Stimulated activated CD8-positive, alpha-beta memory T cell treated with anti-CD3 and anti-CD28 coated beads, Interleukin-7, amount 100 ng/mL, for 48 hours (primary cell): ENCODE measurements around the gene RBL1.
"Not testable (repeated sequence)": the region's sequence is repeated elsewhere in the genome, so short reads cannot be mapped to it uniquely, and the experiment has no call there.

ENCODE experiments used
- DNase-seq, 2 donors: peaks; one replicate each; pipeline ENCODE4 v3.0.0-alpha.2; 2020; ENCODE audit warnings: low read depth in 1 of 2; ENCODE audit errors: extremely low read depth in 1 of 2

The RBL1 gene

GRCh38 chr20:37095599-37096414 is at the start of gene RBL1:
RBL1 (minus strand) TSS chr20:37095997; CDS start chr20:37095928, 69 bp downstream.
- DNase-seq, result peak; percentile 72 to 85

- no peak for DNase-seq
These were observed 49.1 kb upstream of the RBL1 start for GRCh38 chr20:37144856-37145404.

GRCh38 chr20:37142708-37143107 is 46.9 kb upstream of the RBL1 start:
- no peak for DNase-seq

- DNase-seq, result no peak
These were observed 41.8 kb upstream of the RBL1 start for GRCh38 chr20:37137547-37137946.

GRCh38 chr20:37133952-37134351 is 38.2 kb upstream of the RBL1 start:
- DNase-seq, result no peak

- no peak for DNase-seq
These were observed 35.7 kb upstream of the RBL1 start for GRCh38 chr20:37131486-37131885.

- no peak for DNase-seq
These were observed 33.0 kb upstream of the RBL1 start for GRCh38 chr20:37128803-37129202.

- not testable (repeated sequence) for DNase-seq
These were observed 30.5 kb upstream of the RBL1 start for GRCh38 chr20:37126290-37126689.

- no peak for DNase-seq
These were observed 27.6 kb upstream of the RBL1 start for GRCh38 chr20:37123441-37123840.

- DNase-seq, result no peak
These were observed 24.7 kb upstream of the RBL1 start for GRCh38 chr20:37120497-37120896.

GRCh38 chr20:37119356-37120036 is 23.7 kb upstream of the RBL1 start:
- no peak for DNase-seq

- no peak for DNase-seq
These were observed 18.2 kb upstream of the RBL1 start for GRCh38 chr20:37114012-37114411.

GRCh38 chr20:37111926-37112455 is 16.2 kb upstream of the RBL1 start:
- no peak for DNase-seq

GRCh38 chr20:37108676-37109075 is 12.9 kb upstream of the RBL1 start:
- DNase-seq, result no peak

- DNase-seq, result no peak
These were observed 6.8 kb upstream of the RBL1 start for GRCh38 chr20:37102571-37102970.

- no peak for DNase-seq
These were observed 731 bp upstream of the RBL1 start for GRCh38 chr20:37096415-37097041.

GRCh38 chr20:37095108-37095598 is 644 bp downstream of the RBL1 start:
- no peak for DNase-seq

- no peak for DNase-seq
These were observed 5.4 kb downstream of the RBL1 start for GRCh38 chr20:37090407-37090806.

GRCh38 chr20:37081717-37082289 is 14.0 kb downstream of the RBL1 start:
- no peak for DNase-seq

GRCh38 chr20:37077009-37077408 is 18.8 kb downstream of the RBL1 start:
- no peak for DNase-seq
